Measurements from ENCODE around the gene CDYL.

DNA sequence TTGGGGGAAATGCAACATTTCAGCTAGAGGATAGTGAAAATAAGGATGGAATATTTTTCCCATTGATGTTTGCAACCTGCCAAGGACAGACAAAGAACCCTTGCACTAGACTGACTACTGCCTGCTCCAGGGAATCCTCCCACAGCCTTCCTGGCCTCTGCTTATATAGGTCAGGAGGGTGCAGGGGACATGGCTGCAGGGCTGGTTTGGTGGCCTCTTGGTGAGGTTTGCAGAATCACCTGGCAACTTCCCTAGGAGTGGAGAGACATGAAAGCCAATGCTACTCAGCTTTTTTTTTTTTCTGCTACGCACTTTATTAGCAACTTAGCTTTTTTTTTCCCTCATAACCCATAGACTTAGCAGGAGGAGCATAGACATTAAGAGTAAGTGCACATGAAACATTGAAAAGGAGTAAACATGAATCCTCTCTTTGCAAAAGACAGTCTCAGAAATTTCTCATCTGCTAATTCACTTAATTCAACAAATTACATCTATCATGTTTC, 39.8 kb upstream of the CDYL start:
- TF ChIP-seq, protein P1, sequence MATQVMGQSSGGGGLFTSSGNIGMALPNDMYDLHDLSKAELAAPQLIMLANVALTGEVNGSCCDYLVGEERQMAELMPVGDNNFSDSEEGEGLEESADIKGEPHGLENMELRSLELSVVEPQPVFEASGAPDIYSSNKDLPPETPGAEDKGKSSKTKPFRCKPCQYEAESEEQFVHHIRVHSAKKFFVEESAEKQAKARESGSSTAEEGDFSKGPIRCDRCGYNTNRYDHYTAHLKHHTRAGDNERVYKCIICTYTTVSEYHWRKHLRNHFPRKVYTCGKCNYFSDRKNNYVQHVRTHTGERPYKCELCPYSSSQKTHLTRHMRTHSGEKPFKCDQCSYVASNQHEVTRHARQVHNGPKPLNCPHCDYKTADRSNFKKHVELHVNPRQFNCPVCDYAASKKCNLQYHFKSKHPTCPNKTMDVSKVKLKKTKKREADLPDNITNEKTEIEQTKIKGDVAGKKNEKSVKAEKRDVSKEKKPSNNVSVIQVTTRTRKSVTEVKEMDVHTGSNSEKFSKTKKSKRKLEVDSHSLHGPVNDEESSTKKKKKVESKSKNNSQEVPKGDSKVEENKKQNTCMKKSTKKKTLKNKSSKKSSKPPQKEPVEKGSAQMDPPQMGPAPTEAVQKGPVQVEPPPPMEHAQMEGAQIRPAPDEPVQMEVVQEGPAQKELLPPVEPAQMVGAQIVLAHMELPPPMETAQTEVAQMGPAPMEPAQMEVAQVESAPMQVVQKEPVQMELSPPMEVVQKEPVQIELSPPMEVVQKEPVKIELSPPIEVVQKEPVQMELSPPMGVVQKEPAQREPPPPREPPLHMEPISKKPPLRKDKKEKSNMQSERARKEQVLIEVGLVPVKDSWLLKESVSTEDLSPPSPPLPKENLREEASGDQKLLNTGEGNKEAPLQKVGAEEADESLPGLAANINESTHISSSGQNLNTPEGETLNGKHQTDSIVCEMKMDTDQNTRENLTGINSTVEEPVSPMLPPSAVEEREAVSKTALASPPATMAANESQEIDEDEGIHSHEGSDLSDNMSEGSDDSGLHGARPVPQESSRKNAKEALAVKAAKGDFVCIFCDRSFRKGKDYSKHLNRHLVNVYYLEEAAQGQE (IDR thresholded peaks at IDR 0.05; ENCODE audit: low read depth), result no peak
- TF ChIP-seq FOXM1 (IDR thresholded peaks at IDR 0.05; ENCODE audit: borderline replicate concordance, low read depth) (no peak), EP300 (IDR thresholded peaks at IDR 0.05; ENCODE audit: borderline replicate concordance) (no peak), TEAD4 (IDR thresholded peaks at IDR 0.05) (no peak)

All from Ishikawa (cell line).